ENCODE data around the gene KISS1.

The KISS1 gene

GRCh38 chr1:204192589-204193352 lies 3.5 kb downstream of the KISS1 start:
- DNase-seq (ENCODE audit: low read depth in 2 of 2, low spot score in 1 of 2): no peak

- no peak for DNase-seq (ENCODE audit: low read depth in 2 of 2, low spot score in 1 of 2)
Observed at GRCh38 chr1:204192046-204192445, 4.2 kb downstream of the KISS1 start.

GRCh38 chr1:204191456-204191855 lies 4.8 kb downstream of the KISS1 start:
- DNase-seq (ENCODE audit: low read depth in 2 of 2, low spot score in 1 of 2): no peak

- DNase-seq (ENCODE audit: low read depth in 2 of 2, low spot score in 1 of 2): peak in 1 of 2 donors; percentile 8
Observed at GRCh38 chr1:204190212-204191211, 5.8 kb downstream of the KISS1 start.

GRCh38 chr1:204188959-204189639 lies 7.2 kb downstream of the KISS1 start:
- DNase-seq (ENCODE audit: low read depth in 2 of 2, low spot score in 1 of 2): no peak

GRCh38 chr1:204186597-204186996 lies 9.7 kb downstream of the KISS1 start:
- no peak for DNase-seq (ENCODE audit: low read depth in 2 of 2, low spot score in 1 of 2)

GRCh38 chr1:204181116-204181515 lies 15.2 kb downstream of the KISS1 start:
- DNase-seq (ENCODE audit: low read depth in 2 of 2, low spot score in 1 of 2): no peak

- no peak for DNase-seq (ENCODE audit: low read depth in 2 of 2, low spot score in 1 of 2)
Observed at GRCh38 chr1:204180133-204180532, 16.2 kb downstream of the KISS1 start.

- DNase-seq (ENCODE audit: low read depth in 2 of 2, low spot score in 1 of 2): no peak
Observed at GRCh38 chr1:204178487-204179281, 17.6 kb downstream of the KISS1 start.

GRCh38 chr1:204177133-204177532 lies 19.2 kb downstream of the KISS1 start:
- no peak for DNase-seq (ENCODE audit: low read depth in 2 of 2, low spot score in 1 of 2)

GRCh38 chr1:204176049-204176448 lies 20.2 kb downstream of the KISS1 start:
- DNase-seq (ENCODE audit: low read depth in 2 of 2, low spot score in 1 of 2): no peak

GRCh38 chr1:204174958-204175357 lies 21.3 kb downstream of the KISS1 start:
- DNase-seq (ENCODE audit: low read depth in 2 of 2, low spot score in 1 of 2): no peak

- no peak for DNase-seq (ENCODE audit: low read depth in 2 of 2, low spot score in 1 of 2)
Observed at GRCh38 chr1:204172404-204173029, 23.8 kb downstream of the KISS1 start.

GRCh38 chr1:204171751-204172178 lies 24.5 kb downstream of the KISS1 start:
- no peak for DNase-seq (ENCODE audit: low read depth in 2 of 2, low spot score in 1 of 2)

- no peak for DNase-seq (ENCODE audit: low read depth in 2 of 2, low spot score in 1 of 2)
Observed at GRCh38 chr1:204170494-204171155, 25.7 kb downstream of the KISS1 start.

- no peak for DNase-seq (ENCODE audit: low read depth in 2 of 2, low spot score in 1 of 2)
Observed at GRCh38 chr1:204169858-204170257, 26.4 kb downstream of the KISS1 start.

GRCh38 chr1:204167730-204168129 lies 28.6 kb downstream of the KISS1 start:
- DNase-seq (ENCODE audit: low read depth in 2 of 2, low spot score in 1 of 2): no peak

GRCh38 chr1:204166219-204166618 lies 30.1 kb downstream of the KISS1 start, which contains the start of gene REN:
Gene REN, minus strand, starts transcription at chr1:204166337. Its CDS starts 44 bp downstream, at chr1:204166293.
- no peak for DNase-seq (ENCODE audit: low read depth in 2 of 2, low spot score in 1 of 2)

- peak; percentile 59 to 64 for DNase-seq (ENCODE audit: low read depth in 2 of 2, low spot score in 1 of 2)
Observed at GRCh38 chr1:204162494-204163074, 33.7 kb downstream of the KISS1 start.
